Stimulated activated CD4-positive, alpha-beta T cell treated with anti-CD3 and anti-CD28 coated beads, Interleukin-1b, Interleukin-23, amount 100 ng/mL, for 1 hour (primary cell): ENCODE measurements around the gene KCTD18.

ENCODE experiments used
- DNase-seq, 2 donors: peaks; one replicate each; pipeline ENCODE4 v3.0.0-alpha.2; 2020; ENCODE audit warnings: low read depth in 2 of 2

KCTD18 gene

DNA sequence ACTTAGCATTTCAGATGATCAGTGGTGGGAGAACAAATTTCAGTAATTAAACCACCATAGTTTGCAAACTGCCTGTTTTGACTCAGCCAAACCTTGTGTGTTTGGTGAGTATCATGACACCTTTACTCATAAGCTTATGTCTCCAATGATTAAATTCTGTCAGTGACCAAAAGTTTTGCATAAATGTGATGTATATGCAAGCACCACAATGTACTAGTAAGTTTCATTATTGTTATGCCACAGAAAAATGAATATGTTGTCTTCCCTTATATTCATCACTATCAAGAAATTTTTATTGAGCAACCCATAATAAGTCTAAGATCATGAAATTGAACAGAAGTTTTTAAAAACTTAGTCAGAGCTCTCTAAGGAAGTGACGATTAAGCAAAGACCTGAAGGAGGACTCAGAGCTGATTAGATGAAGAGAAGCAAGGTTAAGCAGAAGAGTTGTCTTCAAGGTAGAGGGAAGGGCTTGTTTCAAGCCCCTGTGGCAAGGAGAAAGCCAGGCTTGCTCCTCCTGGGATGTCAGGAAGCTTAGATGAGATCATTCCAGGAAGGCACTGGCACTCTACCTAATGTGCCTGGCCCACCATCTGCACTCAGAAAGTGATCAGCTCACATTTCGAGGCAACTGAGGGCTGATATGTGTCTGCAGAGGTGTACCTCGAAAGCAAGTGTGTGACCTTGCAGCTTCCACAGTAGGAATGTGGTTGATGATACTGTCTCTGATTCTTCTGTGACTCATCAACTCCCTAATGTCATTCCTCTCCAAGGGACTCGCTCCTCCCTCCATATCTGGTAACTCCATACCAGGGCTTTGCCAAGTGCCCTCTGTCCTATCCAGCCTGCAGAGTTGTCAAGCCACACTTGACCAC is 54.7 kb downstream of the KCTD18 start:
- DNase-seq = no peak

- DNase-seq = no peak
These were observed 55.9 kb downstream of the KCTD18 start for GRCh38 chr2:200453853-200454534.

GRCh38 chr2:200453142-200453852 is 56.6 kb downstream of the KCTD18 start:
- DNase-seq = no peak

DNA sequence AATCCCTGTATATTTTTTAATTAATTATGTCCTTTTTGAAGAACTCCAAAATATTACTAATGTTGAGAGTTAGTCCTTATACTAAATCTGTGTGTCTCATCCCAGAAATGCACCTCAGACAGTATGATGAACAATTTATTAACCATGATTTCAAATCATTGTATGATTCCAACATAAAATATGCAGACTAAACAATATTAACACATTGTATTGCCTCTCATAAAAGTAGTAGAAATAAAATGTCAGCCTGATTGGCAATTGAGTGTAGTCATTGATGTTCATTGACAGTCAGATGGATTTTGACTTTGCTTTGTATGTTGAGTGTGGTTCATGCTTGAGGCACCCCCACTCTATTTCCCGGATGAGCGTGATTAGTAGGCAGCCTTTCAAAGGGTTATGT is 57.5 kb downstream of the KCTD18 start:
- no peak for DNase-seq

GRCh38 chr2:200451511-200451910 is 58.4 kb downstream of the KCTD18 start:
- no peak for DNase-seq

DNA sequence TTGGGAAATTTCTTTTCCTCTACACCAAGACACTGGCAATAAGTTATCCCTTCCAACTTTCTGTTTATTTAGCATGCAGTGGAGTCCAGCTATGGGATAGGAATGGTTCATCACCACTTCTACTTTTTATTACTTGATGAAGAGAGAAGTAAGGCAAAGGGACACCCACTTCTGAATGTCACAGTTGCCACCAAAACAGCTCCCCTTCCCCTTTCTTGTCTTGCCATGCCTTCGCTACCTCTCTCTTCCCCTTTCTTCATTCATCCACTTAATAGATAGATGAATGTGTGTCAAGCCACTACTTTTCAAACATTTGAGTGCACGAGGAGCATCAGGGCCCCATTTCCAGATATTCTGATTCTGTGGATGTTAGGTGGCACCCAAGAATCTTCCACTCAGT is 59.6 kb downstream of the KCTD18 start:
- no peak for DNase-seq

DNA sequence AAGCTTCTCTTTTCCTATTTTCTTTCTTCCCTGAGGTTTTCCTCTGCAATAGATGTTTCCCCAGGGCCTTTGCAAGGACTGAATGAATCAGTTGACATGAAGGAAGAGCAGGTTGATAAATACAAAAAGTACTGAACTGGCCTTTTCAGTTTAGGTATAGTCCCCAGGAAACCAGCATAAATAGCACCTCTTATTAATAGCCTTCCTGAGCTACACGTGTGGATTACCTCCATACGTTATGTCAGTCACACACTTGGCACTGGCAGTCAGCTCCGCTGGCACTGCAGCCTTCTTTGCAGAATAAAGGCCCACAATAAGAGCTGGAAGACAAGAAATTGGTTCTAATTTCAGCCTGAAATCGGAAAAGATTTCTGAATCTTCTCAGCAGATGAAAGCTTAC is 60.7 kb downstream of the KCTD18 start:
- no peak for DNase-seq

DNA sequence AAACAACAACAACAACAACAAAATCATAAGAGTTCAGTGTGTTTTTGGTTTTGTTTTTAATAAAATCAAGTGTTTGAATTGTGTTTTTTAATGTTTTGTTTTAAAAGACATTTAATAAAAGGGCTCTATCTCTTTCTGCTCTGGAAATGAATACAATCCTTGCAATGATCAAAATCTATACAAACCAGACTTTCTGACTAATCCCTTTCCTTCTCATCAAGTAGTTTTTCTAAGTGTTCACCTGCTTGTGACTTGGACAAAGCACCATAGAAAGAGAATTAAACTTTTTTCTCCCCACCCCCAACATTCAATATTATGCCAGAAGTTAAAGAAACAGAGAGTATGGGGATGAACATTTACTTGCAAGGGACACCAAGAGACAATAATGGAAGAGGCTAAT is 61.4 kb downstream of the KCTD18 start:
- no peak for DNase-seq

DNA sequence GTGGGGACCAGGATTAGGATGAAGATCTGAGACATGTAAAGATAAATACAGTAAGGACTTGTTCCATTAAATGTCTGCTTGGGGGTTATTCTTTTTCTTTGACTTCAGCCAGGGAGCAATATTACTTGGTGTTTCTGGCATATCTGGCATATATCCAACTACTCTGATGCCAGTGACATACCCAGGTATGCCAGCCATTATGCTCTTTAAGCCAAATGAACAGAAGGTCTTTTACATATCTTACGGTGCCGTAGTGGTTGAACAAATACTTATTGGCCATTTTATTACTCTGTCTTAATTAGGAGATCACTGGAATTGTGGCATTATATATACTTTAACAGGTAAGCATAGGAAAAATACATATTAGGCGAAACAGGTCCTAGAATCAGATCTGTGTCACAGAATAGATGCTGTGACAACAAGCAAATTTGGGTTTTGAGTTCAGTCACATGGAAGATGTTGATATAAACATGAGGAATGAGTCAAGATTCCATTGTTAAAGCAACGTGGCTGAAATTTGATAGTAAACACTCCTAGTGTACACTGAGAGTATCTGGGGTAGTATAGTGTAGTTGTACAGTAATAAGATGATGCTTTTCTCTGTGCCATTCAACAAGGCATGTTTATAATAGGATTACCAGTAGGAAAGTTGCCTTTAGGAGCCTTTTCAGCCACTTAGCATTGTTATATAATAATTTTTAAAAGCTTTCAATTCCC is 62.6 kb downstream of the KCTD18 start:
- no peak for DNase-seq

DNA sequence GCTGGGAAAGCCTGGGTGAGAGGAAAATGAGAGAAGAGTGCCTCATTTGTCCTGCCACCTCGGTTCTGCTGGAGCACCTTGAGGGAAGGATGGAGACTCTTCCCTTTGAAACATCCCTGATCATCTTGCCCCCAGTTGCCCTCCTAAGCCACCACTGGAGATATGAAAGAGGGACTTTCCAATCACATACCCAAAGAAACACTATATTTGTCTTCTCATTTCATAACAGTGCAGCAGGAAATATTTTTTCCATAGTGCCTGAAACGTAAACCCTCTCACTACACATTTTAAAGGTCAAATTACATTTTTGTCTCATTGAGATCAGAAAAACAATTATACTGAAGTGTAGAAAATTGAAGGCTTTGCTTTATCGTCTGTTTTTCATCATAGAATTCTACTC is 63.3 kb downstream of the KCTD18 start:
- no peak for DNase-seq

GRCh38 chr2:200445284-200445683 is 64.6 kb downstream of the KCTD18 start:
- DNase-seq = no peak

DNA sequence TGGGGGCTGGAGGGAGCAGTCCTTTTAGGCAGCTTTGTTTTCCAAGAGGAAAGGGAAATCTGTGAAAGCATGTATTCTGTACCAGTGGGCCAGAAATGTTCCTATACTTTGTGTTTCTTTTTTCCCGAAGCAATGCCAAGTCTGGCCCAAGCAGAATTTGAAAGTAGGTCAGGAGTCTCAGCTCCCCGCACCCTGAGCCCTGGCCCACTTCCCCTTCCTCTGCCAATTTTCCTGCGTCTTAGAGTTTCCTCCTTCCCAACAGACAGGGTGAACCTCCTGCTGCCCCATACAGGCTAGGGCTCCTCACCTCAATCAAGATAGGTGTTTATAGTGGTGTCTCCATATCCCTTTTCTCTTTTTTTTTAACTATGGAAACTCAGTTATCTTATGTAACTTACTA is 65.3 kb downstream of the KCTD18 start:
- no peak for DNase-seq

DNA sequence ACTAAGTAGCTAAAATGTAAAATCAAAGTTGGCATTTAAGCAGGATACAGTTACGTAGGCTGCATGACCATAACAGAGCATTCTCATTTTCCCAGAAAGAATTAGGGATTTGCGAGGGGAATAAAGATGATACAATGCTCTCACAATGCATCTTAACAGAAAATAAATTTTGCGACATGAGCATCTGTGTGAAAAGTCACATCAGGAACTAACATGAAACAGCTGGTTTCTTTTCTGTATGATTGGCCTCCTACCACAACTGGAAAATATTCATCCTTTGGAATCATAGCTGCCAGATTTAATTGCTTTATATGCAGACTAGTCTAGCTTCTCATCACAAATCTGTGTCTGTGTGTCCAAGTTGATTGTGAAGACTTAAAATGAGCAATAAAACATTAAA is 66.0 kb downstream of the KCTD18 start:
- no peak for DNase-seq

GRCh38 chr2:200443376-200443775 is 66.5 kb downstream of the KCTD18 start:
- no peak for DNase-seq

DNA sequence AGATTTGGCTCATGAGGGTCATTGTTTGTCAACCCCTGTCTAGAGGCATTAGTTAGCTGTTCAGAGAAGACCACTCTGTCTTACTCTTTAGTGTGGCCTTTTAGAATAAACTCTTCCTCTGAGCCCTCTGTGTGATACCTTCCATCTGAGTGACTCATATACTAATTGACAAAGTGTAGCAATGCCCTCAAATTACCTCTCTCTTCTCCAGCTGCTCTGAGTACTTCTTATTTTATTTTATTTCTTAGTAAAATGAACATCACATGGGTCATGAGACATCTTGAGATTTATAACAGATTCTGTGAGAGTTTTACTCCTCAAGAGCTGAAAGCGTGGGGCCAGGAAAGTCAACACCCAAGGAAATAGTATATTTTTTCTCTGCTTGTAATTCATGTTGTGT is 67.4 kb downstream of the KCTD18 start:
- no peak for DNase-seq

GRCh38 chr2:200439981-200440380 is 69.9 kb downstream of the KCTD18 start:
- DNase-seq = no peak
